Pancreas (tissue), 10 donors: ENCODE measurements around the gene MTCL1. TPM values are rescaled to one million over a fixed set of nuclear protein-coding genes. Genes with fewer than 3 reads are reported as not detected.

Experiments used
- ATAC-seq, 4 donors: fragments of 200-7000 bp; cut with Tn5 transposase; one replicate each; pipeline versions ENCODE4 v1.8.0 to v1.9.1; 2020; ENCODE audit warnings: mild to moderate bottlenecking in 4 of 4, moderate library complexity in 4 of 4
- DNase-seq, 6 donors: peaks; one replicate each; pipeline ENCODE4 v3.0.0-alpha.2; 2020
- FAIRE-seq: peaks from 2 replicates; lab custom pipeline; 2012; peaks lifted over from hg19 to GRCh38; lab: Jason Lieb, UNC
- H3K27ac ChIP-seq, 4 donors: fragments of 200-600 bp; sonication (generic); 1 replicate in 3 of 4; 2 replicates in 1 of 4; pipeline versions ENCODE4 v1.5.0 to v1.8.0; 2020
- H3K27me3 ChIP-seq, 4 donors: fragments of 200-600 bp; one replicate each; pipeline ENCODE4 v1.8.0; 2021
- H3K36me3 ChIP-seq, 3 donors: fragments of 200-600 bp; sonication (generic) in 1 of 3; one replicate each; pipeline versions ENCODE4 v1.5.0 to v1.8.0; 2020 to 2021
- H3K4me1 ChIP-seq, 3 donors: fragments of 200-600 bp; one replicate each; pipeline ENCODE4 v1.8.0; 2021
- H3K4me3 ChIP-seq, 4 donors: fragments of 200-600 bp; sonication (generic) in 2 of 4; one replicate each; pipeline versions ENCODE4 v1.5.0 to v1.8.0; 2020 to 2021
- H3K9me3 ChIP-seq, 4 donors: fragments of 200-600 bp; one replicate each; pipeline ENCODE4 v1.8.0; 2021
- CTCF ChIP-seq, 4 donors: fragments of 200-600 bp; sonication (generic) in 3 of 4; IDR thresholded peaks; one replicate each; pipeline versions ENCODE4 v1.5.0 to v1.8.0; 2021; ENCODE audit warnings: antibody characterized with exemption in 4 of 4
- WGBS, 2 donors: extraction: QIAGEN DNeasy Blood & Tissue Kit; methylation state at CpG; one replicate each; pipeline ENCODE4 v1.1.7; 2013; 5-methylcytosine and 5-hydroxymethylcytosine counted together
- intact Hi-C, 3 donors: fragments of 100-400 bp; cut with DNase I; formaldehyde crosslinking; loops; one replicate each; pipeline versions ENCODE4 v1.11.1 to v1.14.2; 2022
- polyA plus RNA-seq, 2 donors: library from polyadenylated mRNA; stranded (reverse); fragments of 200-250 nt; gene quantifications; one replicate each; pipeline ENCODE4 v1.2.3, GENCODE V29; 2013
- total RNA-seq, 6 donors: library from RNA; stranded (reverse); fragmentation: NEBNext Ultra II Directional in 4 of 6; extraction: Animal tissue kit (Norgen Biotek cat#: 25700) in 4 of 6; gene quantifications; one replicate each; pipeline versions ENCODE4 v1.2.1 to v1.2.4, GENCODE V29; 2021 to 2023
- donor health status: healthy with polysubstance abuse.
- donor health status: DM: no; HTN: no; CAD: no; lungs with moderate emphysema.
- donor health status: DM: no; HTN: no; CAD: no.
- donor health status: control.
- donor health status: control.
- donor health status: Bipolar disorder and iron deficiency.
- donor health status: DM: yes; HTN: yes; CAD: no.
- donor health status: DM: no; HTN: no; CAD: no.
- donor health status: DM: no; HTN: no; CAD: no.
- donor health status: DM: yes; HTN: yes; CAD: no.

Gene MTCL1
- total and polyA plus RNA-seq, 8 donors: 9.2 to 18.4 (median 12.9) TPM

- Histone ChIP-seq H3K9me3 (no peaks in the 10 kb centered on the region), H3K36me3 (no peaks in the 10 kb centered on the region), H3K27ac (no peak overlapping the region), H3K4me1 (peaks cover 0 to 9% (median 4%) of the 10 kb centered on the region in 3 donors), H3K27me3 (no peaks in the 10 kb centered on the region), H3K4me3 (no peak overlapping the region)
- ATAC-seq (no peak), DNase-seq (no peak), FAIRE-seq (no peak)
- TF ChIP-seq CTCF (IDR thresholded peaks at IDR 0.05): no peak
- WGBS, 2 donors: 85 to 86% methylated on average over 9 of the region's 9 CpGs
- intact Hi-C loops: no loop called here
Observed at GRCh38 chr18:8708670-8709069, 3.3 kb downstream of the MTCL1 start.

- ATAC-seq: no peak
- Histone ChIP-seq H3K9me3 (no peaks in the 10 kb centered on the region), H3K27me3 (no peaks in the 10 kb centered on the region), H3K36me3 (no peaks in the 10 kb centered on the region), H3K4me3 (no peak overlapping the region), H3K27ac (peak overlapping the region in 1 of 4 donors; percentile 33), H3K4me1 (peaks cover 0 to 2% (median 0%) of the 10 kb centered on the region in 3 donors)
- intact Hi-C loops: no loop called here
- no peak for DNase-seq
- 82 to 87% methylated on average over 14 of the region's 14 CpGs for WGBS, 2 donors
- FAIRE-seq: no peak
- TF ChIP-seq CTCF (IDR thresholded peaks at IDR 0.05): no peak
Observed at GRCh38 chr18:8709248-8710059, 4.1 kb downstream of the MTCL1 start.

- no peak for TF ChIP-seq CTCF (IDR thresholded peaks at IDR 0.05)
- H3K4me3 ChIP-seq: no peak overlapping the region
- 74 to 75% methylated on average over 5 of the region's 5 CpGs for WGBS, 2 donors
- FAIRE-seq (no peak), ATAC-seq (no peak), DNase-seq (no peak)
- no peaks in the 10 kb centered on the region for H3K4me1 ChIP-seq
- intact Hi-C loops: no loop called here
- H3K27me3 ChIP-seq: no peaks in the 10 kb centered on the region
- no peak overlapping the region for H3K27ac ChIP-seq
- H3K36me3 ChIP-seq: no peaks in the 10 kb centered on the region
- H3K9me3 ChIP-seq: no peaks in the 10 kb centered on the region
Observed at GRCh38 chr18:8711736-8712135, 6.4 kb downstream of the MTCL1 start.

- H3K36me3 ChIP-seq: no peaks in the 10 kb centered on the region
- no peaks in the 10 kb centered on the region for H3K9me3 ChIP-seq
- no peak for TF ChIP-seq CTCF (IDR thresholded peaks at IDR 0.05)
- no peak for ATAC-seq
- intact Hi-C loops: no loop called here
- DNase-seq: no peak
- no peak for FAIRE-seq
- 59 to 61% methylated on average over 8 of the region's 8 CpGs for WGBS, 2 donors
- H3K27ac ChIP-seq: no peak overlapping the region
- no peaks in the 10 kb centered on the region for H3K27me3 ChIP-seq
- no peak overlapping the region for H3K4me3 ChIP-seq
- no peaks in the 10 kb centered on the region for H3K4me1 ChIP-seq
Observed at GRCh38 chr18:8713691-8714090, 8.3 kb downstream of the MTCL1 start.

- peaks cover 0 to 5% (median 0%) of the 10 kb centered on the region in 3 donors for H3K4me1 ChIP-seq
- no peak overlapping the region for H3K4me3 ChIP-seq
- TF ChIP-seq CTCF (IDR thresholded peaks at IDR 0.05): no peak
- DNase-seq (no peak), FAIRE-seq (no peak), ATAC-seq (no peak)
- intact Hi-C loops: no loop called here
- H3K27me3 ChIP-seq: no peaks in the 10 kb centered on the region
- no peaks in the 10 kb centered on the region for H3K9me3 ChIP-seq
- no peaks in the 10 kb centered on the region for H3K36me3 ChIP-seq
- H3K27ac ChIP-seq: no peak overlapping the region
- 90 to 93% methylated on average over 4 of the region's 4 CpGs for WGBS, 2 donors
Observed at GRCh38 chr18:8715599-8715998, 10.2 kb downstream of the MTCL1 start.
